Mucosa of rectum (tissue), 2 donors: Measurements from ENCODE around the gene LRMDA.

Experiments used
- H3K27ac ChIP-seq, 2 donors: one replicate each; pipeline ENCODE4 v1.7.0; 2013; ENCODE audit warnings: inconsistent platforms in 2 of 2, low read depth in 2 of 2, low read length in 2 of 2
- H3K27me3 ChIP-seq, 2 donors: one replicate each; pipeline ENCODE4 v1.7.0; 2013; ENCODE audit warnings: low read length in 2 of 2; ENCODE audit not compliant: control insufficient read depth in 2 of 2, insufficient read depth in 2 of 2
- H3K36me3 ChIP-seq, 2 donors: one replicate each; pipeline ENCODE4 v1.7.0; 2013; ENCODE audit warnings: low read length in 2 of 2; ENCODE audit not compliant: control insufficient read depth in 2 of 2, insufficient read depth in 2 of 2
- H3K4me1 ChIP-seq, 2 donors: one replicate each; pipeline ENCODE4 v1.7.0; 2013; ENCODE audit warnings: low read length in 2 of 2, mild to moderate bottlenecking in 1 of 2; ENCODE audit not compliant: control insufficient read depth in 2 of 2, insufficient read depth in 2 of 2
- H3K4me3 ChIP-seq, 2 donors: one replicate each; pipeline ENCODE4 v1.7.0; 2013; ENCODE audit warnings: low read length in 2 of 2
- H3K9ac ChIP-seq, 2 donors: one replicate each; pipeline ENCODE4 v1.7.0; 2013; ENCODE audit warnings: low read length in 2 of 2, low read depth in 1 of 2, mild to moderate bottlenecking in 1 of 2
- H3K9me3 ChIP-seq, 2 donors: one replicate each; pipeline ENCODE4 v1.7.0; 2013; ENCODE audit warnings: low read length in 2 of 2; ENCODE audit not compliant: control insufficient read depth in 2 of 2
- donor health status: healthy.
- donor health status: Normal muscosa, but diverticular disease.

Gene LRMDA

GRCh38 chr10:76547352-76547972, 1116.0 kb downstream of the LRMDA start:
- no peak overlapping the region for H3K27ac ChIP-seq
- no peaks in the 10 kb centered on the region for H3K27me3 ChIP-seq
- no peak overlapping the region for H3K4me3 ChIP-seq
- no peaks in the 10 kb centered on the region for H3K4me1 ChIP-seq
- no peaks in the 10 kb centered on the region for H3K9me3 ChIP-seq
- no peaks in the 10 kb centered on the region for H3K36me3 ChIP-seq
- H3K9ac ChIP-seq: no peak overlapping the region

DNA sequence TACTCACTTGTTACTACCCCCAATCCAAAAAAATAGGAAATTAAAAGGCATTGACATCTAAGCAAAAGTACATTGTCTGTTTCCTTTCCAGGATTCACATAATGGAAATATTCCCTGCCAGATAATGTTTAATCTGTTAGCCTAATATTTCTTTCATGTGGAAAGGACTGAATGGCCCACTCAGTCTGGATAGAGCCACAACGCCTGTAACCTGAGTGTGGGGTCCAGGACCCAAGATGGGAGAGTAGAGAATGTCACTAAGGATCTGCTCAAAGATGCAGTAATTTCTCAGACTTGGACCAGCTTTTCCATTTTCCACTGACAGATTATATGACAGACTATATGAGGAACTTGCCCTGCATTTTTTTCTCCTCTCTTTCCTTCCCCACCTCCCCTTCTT, 1117.3 kb downstream of the LRMDA start:
- no peak overlapping the region for H3K9ac ChIP-seq
- no peaks in the 10 kb centered on the region for H3K4me1 ChIP-seq
- H3K9me3 ChIP-seq: no peaks in the 10 kb centered on the region
- no peaks in the 10 kb centered on the region for H3K27me3 ChIP-seq
- H3K4me3 ChIP-seq: no peak overlapping the region
- no peak overlapping the region for H3K27ac ChIP-seq
- H3K36me3 ChIP-seq: no peaks in the 10 kb centered on the region

- H3K9ac ChIP-seq: no peak overlapping the region
- H3K4me3 ChIP-seq: no peak overlapping the region
- no peaks in the 10 kb centered on the region for H3K27me3 ChIP-seq
- no peaks in the 10 kb centered on the region for H3K4me1 ChIP-seq
- no peaks in the 10 kb centered on the region for H3K36me3 ChIP-seq
- H3K9me3 ChIP-seq: no peaks in the 10 kb centered on the region
- H3K27ac ChIP-seq: no peak overlapping the region
Observed at GRCh38 chr10:76549171-76549570, 1117.7 kb downstream of the LRMDA start.

DNA sequence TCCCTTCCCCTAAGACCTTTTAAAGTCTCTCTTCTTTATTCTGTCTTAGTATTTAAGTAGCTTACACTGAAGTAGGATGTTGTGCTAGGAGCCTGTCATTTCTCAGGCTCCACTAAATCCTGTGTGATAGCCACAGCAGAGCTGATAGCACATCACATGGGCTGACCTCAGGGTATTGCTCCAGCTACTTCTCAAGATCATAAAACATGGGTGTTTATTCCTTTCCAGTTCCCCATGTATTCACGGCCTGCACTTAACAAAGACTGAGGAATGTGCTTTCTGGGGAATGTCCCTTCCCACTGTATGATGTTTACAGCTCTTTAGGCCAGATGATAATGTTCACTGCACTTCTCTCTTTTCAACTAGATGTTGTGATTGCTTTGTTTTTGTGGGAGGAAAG, 1119.4 kb downstream of the LRMDA start:
- no peak overlapping the region for H3K4me3 ChIP-seq
- H3K27ac ChIP-seq: no peak overlapping the region
- H3K36me3 ChIP-seq: no peaks in the 10 kb centered on the region
- no peaks in the 10 kb centered on the region for H3K27me3 ChIP-seq
- H3K4me1 ChIP-seq: no peaks in the 10 kb centered on the region
- H3K9me3 ChIP-seq: no peaks in the 10 kb centered on the region
- no peak overlapping the region for H3K9ac ChIP-seq

- H3K36me3 ChIP-seq: no peaks in the 10 kb centered on the region
- no peaks in the 10 kb centered on the region for H3K27me3 ChIP-seq
- H3K4me1 ChIP-seq: no peaks in the 10 kb centered on the region
- H3K4me3 ChIP-seq: no peak overlapping the region
- H3K9ac ChIP-seq: no peak overlapping the region
- H3K9me3 ChIP-seq: no peaks in the 10 kb centered on the region
- H3K27ac ChIP-seq: no peak overlapping the region
Observed at GRCh38 chr10:76552091-76552873, 1120.9 kb downstream of the LRMDA start.

DNA sequence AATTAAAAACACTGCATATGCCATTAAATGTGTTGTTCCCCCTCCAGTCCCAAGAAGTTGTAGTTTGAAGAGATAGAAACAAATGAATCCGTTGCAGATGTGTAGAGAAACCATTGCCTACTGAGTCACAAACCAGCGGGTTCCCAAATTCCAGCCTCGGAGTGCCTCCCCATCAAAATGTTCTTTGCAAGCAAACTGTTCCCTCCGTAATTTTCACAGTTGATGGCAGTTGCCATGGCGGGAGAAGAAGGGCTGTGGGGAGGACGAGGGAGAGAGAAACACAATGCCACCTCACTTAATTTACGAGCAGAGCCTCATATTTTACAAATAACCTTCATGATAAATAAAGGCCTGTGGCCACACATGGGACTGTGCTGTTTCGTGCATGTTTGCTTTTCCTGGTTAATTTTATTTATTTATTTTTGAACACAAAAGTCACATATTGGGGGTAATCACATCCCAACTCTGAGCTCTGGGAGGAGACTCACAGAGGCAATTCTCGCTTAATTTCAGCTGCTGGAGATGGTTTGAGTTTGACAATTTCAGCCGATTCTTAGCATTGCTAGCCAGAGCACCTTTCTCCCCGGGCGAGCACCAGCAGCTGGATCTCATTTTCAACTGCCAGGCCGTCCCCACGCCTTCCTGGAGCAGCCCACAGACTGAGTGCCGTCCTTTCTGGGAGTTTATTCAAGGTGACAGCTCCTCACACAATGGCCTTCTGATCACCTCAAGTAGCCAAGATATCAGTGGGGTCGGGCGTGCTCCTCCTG, 1122.0 kb downstream of the LRMDA start:
- Histone ChIP-seq H3K9ac (no peak overlapping the region), H3K4me1 (no peaks in the 10 kb centered on the region), H3K27ac (no peak overlapping the region), H3K27me3 (no peaks in the 10 kb centered on the region), H3K4me3 (no peak overlapping the region), H3K9me3 (no peaks in the 10 kb centered on the region), H3K36me3 (no peaks in the 10 kb centered on the region)

GRCh38 chr10:76554033-76554408, 1122.6 kb downstream of the LRMDA start:
- H3K27ac ChIP-seq: no peak overlapping the region
- no peaks in the 10 kb centered on the region for H3K9me3 ChIP-seq
- H3K36me3 ChIP-seq: no peaks in the 10 kb centered on the region
- H3K9ac ChIP-seq: peak overlapping the region in 1 of 2 donors; percentile 7
- H3K27me3 ChIP-seq: no peaks in the 10 kb centered on the region
- no peaks in the 10 kb centered on the region for H3K4me1 ChIP-seq
- no peak overlapping the region for H3K4me3 ChIP-seq

- Histone ChIP-seq H3K27me3 (no peaks in the 10 kb centered on the region), H3K4me3 (no peak overlapping the region), H3K36me3 (no peaks in the 10 kb centered on the region), H3K9me3 (no peaks in the 10 kb centered on the region), H3K9ac (no peak overlapping the region), H3K27ac (no peak overlapping the region), H3K4me1 (no peaks in the 10 kb centered on the region)
Observed at GRCh38 chr10:76554478-76554877, 1123.1 kb downstream of the LRMDA start.

DNA sequence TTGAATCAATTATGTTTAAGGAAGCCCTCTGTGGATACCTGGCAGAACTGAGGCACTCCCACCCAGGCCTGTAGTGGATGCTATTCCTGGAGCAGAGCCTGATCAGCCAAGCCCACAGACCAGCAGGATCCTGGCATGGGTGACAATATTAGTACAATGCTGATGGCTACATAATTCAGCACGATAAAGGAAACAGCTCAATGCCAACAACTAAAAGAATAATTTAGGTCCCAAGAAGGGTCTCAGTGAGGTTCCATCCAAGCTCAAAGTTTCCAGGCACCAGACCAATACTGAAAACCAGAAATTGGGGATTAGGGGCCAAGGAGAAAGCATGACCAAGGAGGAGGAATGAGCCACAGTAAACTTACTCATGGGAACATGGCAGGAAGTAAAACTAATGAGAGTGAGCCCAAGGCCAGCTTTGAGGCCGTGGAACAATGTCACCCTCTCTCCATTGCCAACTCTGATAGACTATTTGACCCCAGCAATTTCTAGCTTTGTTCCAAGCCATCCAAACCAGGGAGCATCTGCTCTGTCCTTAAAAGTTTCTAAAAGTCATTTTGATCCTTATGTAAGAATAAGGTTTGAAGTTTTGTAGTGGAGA, 1123.7 kb downstream of the LRMDA start:
- Histone ChIP-seq H3K4me3 (no peak overlapping the region), H3K9ac (no peak overlapping the region), H3K36me3 (no peaks in the 10 kb centered on the region), H3K27ac (no peak overlapping the region), H3K9me3 (no peaks in the 10 kb centered on the region), H3K27me3 (no peaks in the 10 kb centered on the region), H3K4me1 (no peaks in the 10 kb centered on the region)

DNA sequence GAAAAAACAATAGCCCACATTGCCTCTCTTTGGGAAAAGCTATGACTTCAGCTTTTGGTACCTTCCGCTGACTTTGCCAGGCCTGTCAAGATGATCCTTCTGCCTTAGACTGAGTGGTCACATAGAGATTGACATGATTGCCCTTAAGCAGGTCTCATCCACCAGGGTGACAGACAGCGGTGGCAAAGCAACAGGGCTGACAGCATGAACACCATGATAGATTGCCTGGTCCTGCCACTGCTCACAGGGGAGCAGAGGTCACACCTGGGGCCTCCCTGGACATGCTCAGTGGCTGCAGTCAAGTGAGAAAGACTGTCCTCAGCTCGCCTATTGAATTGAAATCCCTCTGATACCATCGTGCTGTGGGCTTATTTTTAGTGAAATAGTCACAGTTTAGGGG, 1125.9 kb downstream of the LRMDA start:
- H3K4me3 ChIP-seq: no peak overlapping the region
- H3K36me3 ChIP-seq: no peaks in the 10 kb centered on the region
- H3K27me3 ChIP-seq: no peaks in the 10 kb centered on the region
- H3K4me1 ChIP-seq: no peaks in the 10 kb centered on the region
- H3K9me3 ChIP-seq: no peaks in the 10 kb centered on the region
- no peak overlapping the region for H3K27ac ChIP-seq
- no peak overlapping the region for H3K9ac ChIP-seq
